ENCODE measurements around the gene SULF2. TPM values are rescaled to one million over a fixed set of nuclear protein-coding genes. Genes with fewer than 3 reads are reported as not detected.

Gene SULF2
- total and polyA plus RNA-seq, 2 of the 4 experiments (the other 2 are of a cell fraction): 0.54 to 0.77 TPM

DNA sequence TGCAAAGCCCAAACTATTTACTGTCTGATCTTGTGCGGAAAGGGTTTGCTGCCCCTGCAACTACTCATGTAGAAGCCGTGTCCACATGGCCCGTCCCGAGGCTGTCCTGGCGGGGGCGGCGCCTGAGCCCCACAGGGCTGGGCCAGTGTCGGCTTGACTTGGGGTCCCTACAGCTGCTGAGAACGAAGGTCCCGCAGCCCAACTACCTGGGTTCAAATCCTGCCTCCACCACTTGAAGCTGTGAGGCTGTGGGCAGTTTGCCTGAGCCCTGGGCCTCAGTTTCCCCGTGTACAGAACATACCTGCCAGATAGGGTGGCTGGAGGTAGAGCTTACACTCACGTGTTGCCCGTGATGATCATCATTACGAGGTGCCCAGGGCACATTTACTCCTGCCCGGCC lies 111.1 kb downstream of the SULF2 start:
- DNase-seq (no peak), ATAC-seq (ENCODE audit: low read depth) (no peak)
- 89% methylated on average over 9 of the region's 15 CpGs; no CpG with 5 or more reads in 1 of the 2 experiments for WGBS, 2 experiments (ENCODE audit: extremely low coverage in 2 of 2, insufficient read length in 1 of 2)
- Histone ChIP-seq H3K36me3 (ENCODE audit: control insufficient read depth, insufficient read depth, low read length) (no peaks in the 10 kb centered on the region), H2BK120ac (ENCODE audit: low read depth, low read length) (no peak overlapping the region), H3K9me3 (ENCODE audit: control insufficient read depth, insufficient read depth, low read length) (no peaks in the 10 kb centered on the region), H4K5ac (ENCODE audit: low read depth, low read length) (no peak overlapping the region), H2AFZ (replicated peaks; ENCODE audit: low read length, poor library complexity) (no peak overlapping the region), H2AK9ac (replicated peaks; ENCODE audit: low read depth, low read length, poor library complexity) (no peak overlapping the region), H2BK20ac (ENCODE audit: low read depth, low read length) (no peak overlapping the region), H3K27ac (ENCODE audit: insufficient read depth, low read length) (no peak overlapping the region), H3K9ac (ENCODE audit: low read depth, low read length) (no peak overlapping the region), H3K4ac (ENCODE audit: low read depth, low read length) (no peak overlapping the region), H3K56ac (ENCODE audit: extremely low read depth, insufficient read depth, low read length) (no peak overlapping the region), H4K91ac (ENCODE audit: insufficient read depth, low read depth, low read length) (no peak overlapping the region), H2BK15ac (ENCODE audit: low read depth, low read length) (no peak overlapping the region), H2BK5ac (ENCODE audit: low read depth, low read length, poor library complexity, severe bottlenecking) (no peak overlapping the region), H3K4me2 (ENCODE audit: low read depth, low read length) (no peak overlapping the region), H3K14ac (replicated peaks; ENCODE audit: low read depth, low read length) (no peak overlapping the region), H3K23ac (ENCODE audit: low read depth, low read length) (no peak overlapping the region), H3K4me3 (ENCODE audit: insufficient read depth, low read depth, low read length) (no peak overlapping the region), H3K27me3 (ENCODE audit: control insufficient read depth, insufficient read depth, low read length) (peaks cover 8% of the 10 kb centered on the region), H2AK5ac (ENCODE audit: low read depth, low read length) (no peak overlapping the region), H3K9me1 (ENCODE audit: insufficient read depth, low read length) (no peaks in the 10 kb centered on the region), H3K18ac (ENCODE audit: low read depth, low read length) (no peak overlapping the region), H3K4me1 (ENCODE audit: control insufficient read depth, insufficient read depth, low read length) (no peaks in the 10 kb centered on the region), H3K79me1 (ENCODE audit: low read depth in 1 of 2, low read length in 2 of 2) (no peaks in the 10 kb centered on the region), H4K8ac (ENCODE audit: low read depth in 2 of 2, low read length in 2 of 2) (no peak overlapping the region), H4K20me1 (ENCODE audit: insufficient read depth, low read length) (no peaks in the 10 kb centered on the region)
- dilution Hi-C loops (cut with HindIII; ENCODE audit: low sequenced_read_pairs, unreplicated experiment) (no loop called here), intact Hi-C loops (cut with micrococcal nuclease) (no loop called here), in situ Hi-C loops (cut with MboI; ENCODE audit: low sequenced_read_pairs) (loop anchor here (5.0 to 25.0 kb wide), 2 partner anchors 943 to 1238 kb away; partner anchors contain the start of gene ARFGEF2)
- TF ChIP-seq, protein P1, sequence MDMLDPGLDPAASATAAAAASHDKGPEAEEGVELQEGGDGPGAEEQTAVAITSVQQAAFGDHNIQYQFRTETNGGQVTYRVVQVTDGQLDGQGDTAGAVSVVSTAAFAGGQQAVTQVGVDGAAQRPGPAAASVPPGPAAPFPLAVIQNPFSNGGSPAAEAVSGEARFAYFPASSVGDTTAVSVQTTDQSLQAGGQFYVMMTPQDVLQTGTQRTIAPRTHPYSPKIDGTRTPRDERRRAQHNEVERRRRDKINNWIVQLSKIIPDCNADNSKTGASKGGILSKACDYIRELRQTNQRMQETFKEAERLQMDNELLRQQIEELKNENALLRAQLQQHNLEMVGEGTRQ (IDR thresholded peaks at IDR 0.05; ENCODE audit: low read depth, low read length): no peak
- TF ChIP-seq RCOR1 (IDR thresholded peaks at IDR 0.05; ENCODE audit: insufficient replicate concordance, low read length) (no peak), MXI1 (IDR thresholded peaks at IDR 0.05; ENCODE audit: borderline replicate concordance, low read depth, low read length) (no peak), RFX5 (IDR thresholded peaks at IDR 0.05; ENCODE audit: low read depth, low read length) (no peak), RAD21 (IDR thresholded peaks at IDR 0.05; ENCODE audit: low read length) (no peak), FOS (IDR thresholded peaks at IDR 0.05; ENCODE audit: low read depth, low read length) (no peak), NFE2L2 (IDR thresholded peaks at IDR 0.05; ENCODE audit: low read depth, low read length) (no peak), MAFK (IDR thresholded peaks at IDR 0.05; ENCODE audit: low read depth, low read length) (no peak), SMC3 (IDR thresholded peaks at IDR 0.05; ENCODE audit: low read depth, low read length) (no peak), MAZ (IDR thresholded peaks at IDR 0.05; ENCODE audit: borderline replicate concordance, low read depth, low read length) (no peak), CHD1 (IDR thresholded peaks at IDR 0.05; ENCODE audit: low read depth, low read length) (no peak), POLR2A (IDR thresholded peaks at IDR 0.05; ENCODE audit: low read depth, low read length) (no peak), BHLHE40 (IDR thresholded peaks at IDR 0.05; ENCODE audit: low read depth, low read length) (no peak), CEBPB (IDR thresholded peaks at IDR 0.05; ENCODE audit: low read depth, low read length) (no peak)
- TF ChIP-seq, protein P2, sequence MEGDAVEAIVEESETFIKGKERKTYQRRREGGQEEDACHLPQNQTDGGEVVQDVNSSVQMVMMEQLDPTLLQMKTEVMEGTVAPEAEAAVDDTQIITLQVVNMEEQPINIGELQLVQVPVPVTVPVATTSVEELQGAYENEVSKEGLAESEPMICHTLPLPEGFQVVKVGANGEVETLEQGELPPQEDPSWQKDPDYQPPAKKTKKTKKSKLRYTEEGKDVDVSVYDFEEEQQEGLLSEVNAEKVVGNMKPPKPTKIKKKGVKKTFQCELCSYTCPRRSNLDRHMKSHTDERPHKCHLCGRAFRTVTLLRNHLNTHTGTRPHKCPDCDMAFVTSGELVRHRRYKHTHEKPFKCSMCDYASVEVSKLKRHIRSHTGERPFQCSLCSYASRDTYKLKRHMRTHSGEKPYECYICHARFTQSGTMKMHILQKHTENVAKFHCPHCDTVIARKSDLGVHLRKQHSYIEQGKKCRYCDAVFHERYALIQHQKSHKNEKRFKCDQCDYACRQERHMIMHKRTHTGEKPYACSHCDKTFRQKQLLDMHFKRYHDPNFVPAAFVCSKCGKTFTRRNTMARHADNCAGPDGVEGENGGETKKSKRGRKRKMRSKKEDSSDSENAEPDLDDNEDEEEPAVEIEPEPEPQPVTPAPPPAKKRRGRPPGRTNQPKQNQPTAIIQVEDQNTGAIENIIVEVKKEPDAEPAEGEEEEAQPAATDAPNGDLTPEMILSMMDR (conservative IDR thresholded peaks at IDR 0.05; ENCODE audit: low read depth, low read length): no peak
- ChIA-PET CTCF (interaction anchor here (0.9 kb wide), 1 partner anchor 946 kb away, joined by 3 read pairs; no protein-coding TSS in a partner anchor), POLR2A (ENCODE audit: unreplicated experiment) (no interaction called here)
- no TSS peak for BruUV-seq (replicated peaks)

Measured in IMR-90 (cell line).